HepG2 (cell line): ENCODE results near the gene CCNB1IP1. TPM values are rescaled to one million over a fixed set of nuclear protein-coding genes. Genes with fewer than 3 reads are reported as not detected.

ENCODE experiments used
- ATAC-seq: fragments of 200-7000 bp; cut with Tn5 transposase; 3 replicates; pipeline ENCODE4 v1.9.1; 2020; ENCODE audit warnings: mild to moderate bottlenecking, moderate library complexity
- BruUV-seq: library from RNA; stranded (reverse); fragments of 400-500 nt; replicated peaks from 2 replicates; lab custom pipeline; 2021; lab: Mats Ljungman, UMichigan
- CTCF ChIA-PET: fragments of 300-600 bp; formaldehyde crosslinking; extraction: SDS; loops from one replicate; lab custom pipeline; 2021; ENCODE audit warnings: low total read pairs, inconsistent platforms, low intra/inter-chr PET ratio; lab: Yijun Ruan, JAX
- POLR2A ChIA-PET: fragments of 350-600 bp; sonication (Branson Sonifier 250); formaldehyde crosslinking; loops from one replicate; lab custom pipeline; 2020; ENCODE audit warnings: antibody characterized with exemption, inconsistent platforms; lab: Yijun Ruan, JAX
- DNase-seq: peaks from one replicate; pipeline ENCODE4 v3.0.0-alpha.2; 2015; ENCODE audit warnings: low spot score
- FAIRE-seq: peaks from 3 replicates; lab custom pipeline; 2011; peaks lifted over from hg19 to GRCh38; lab: Jason Lieb, UNC
- H2AFZ ChIP-seq: one replicate; pipeline ENCODE4 v1.6.1; 2011; ENCODE audit warnings: low read length, inconsistent platforms
- H3K27ac ChIP-seq: fragments of 300-600 bp; 3 replicates; pipeline ENCODE4 v1.8.0; 2011; ENCODE audit warnings: mixed run types, mild to moderate bottlenecking, mixed read lengths, low read length, inconsistent platforms; ENCODE audit not compliant: insufficient read depth; ENCODE audit errors: extremely low read length
- H3K27me3 ChIP-seq, 2 experiments: fragments of 200-600 bp in 1 of 2; 2 replicates in 1 of 2; 3 replicates in 1 of 2; pipeline versions ENCODE4 v1.6.0 to v1.8.0; 2011; ENCODE audit warnings: low read length in 2 of 2, mild to moderate bottlenecking in 2 of 2, moderate library complexity in 2 of 2, inconsistent platforms in 1 of 2; ENCODE audit not compliant: insufficient read depth in 2 of 2, control insufficient read depth in 1 of 2
- H3K36me3 ChIP-seq, 2 experiments: fragments of 200-600 bp in 1 of 2; replicated peaks in 1 of 2; 2 replicates in 1 of 2; 3 replicates in 1 of 2; pipeline versions ENCODE4 v1.5.1 to v1.8.0; 2011; ENCODE audit warnings: low read length in 2 of 2, inconsistent platforms in 1 of 2; ENCODE audit not compliant: insufficient read depth in 2 of 2, control insufficient read depth in 1 of 2
- H3K4me1 ChIP-seq: 2 replicates; pipeline ENCODE4 v1.5.1; 2012; ENCODE audit warnings: low read length, inconsistent platforms; ENCODE audit not compliant: insufficient read depth
- H3K4me2 ChIP-seq: 2 replicates; pipeline ENCODE4 v1.6.0; 2011; ENCODE audit warnings: low read depth, low read length, inconsistent platforms
- H3K4me3 ChIP-seq, 3 experiments: fragments of 200-600 bp in 1 of 3; sonication (generic), shearing (Covaris generic) in 1 of 3; replicated peaks in 1 of 3; 2 replicates each; pipeline ENCODE4 v1.5.1; 2011 to 2016; ENCODE audit warnings: low read length in 3 of 3, inconsistent platforms in 2 of 3, low read depth in 2 of 3, mild to moderate bottlenecking in 2 of 3, control low read depth in 1 of 3, mixed read lengths in 1 of 3; ENCODE audit not compliant: insufficient read depth in 1 of 3
- H3K79me2 ChIP-seq: one replicate; pipeline ENCODE4 v1.6.1; 2011; ENCODE audit warnings: low read length, inconsistent platforms; ENCODE audit not compliant: insufficient read depth
- H3K9ac ChIP-seq: 2 replicates; pipeline ENCODE4 v1.6.0; 2011; ENCODE audit warnings: mild to moderate bottlenecking, low read depth, low read length, inconsistent platforms; ENCODE audit not compliant: insufficient read depth
- H3K9me3 ChIP-seq: 2 replicates; pipeline ENCODE4 v1.5.1; 2012; ENCODE audit warnings: mild to moderate bottlenecking, low read length
- H4K20me1 ChIP-seq: 2 replicates; pipeline ENCODE4 v1.6.0; 2011; ENCODE audit warnings: inconsistent platforms, mild to moderate bottlenecking, low read length, moderate library complexity; ENCODE audit not compliant: insufficient read depth
- KLF16 ChIP-seq, 2 experiments: sonication (generic) in 1 of 2; formaldehyde crosslinking in 1 of 2; IDR thresholded peaks; 2 replicates each; pipeline versions ENCODE4 v1.6.1 to v1.8.0; 2016 to 2023; ENCODE audit warnings: missing genetic modification reagents in 2 of 2, missing compliant biosample characterization in 1 of 2
- NCOA2 ChIP-seq: sonication (generic); formaldehyde crosslinking; IDR thresholded peaks from 2 replicates; pipeline ENCODE4 v1.8.0; 2022; ENCODE audit warnings: inconsistent platforms
- PCBP2 ChIP-seq: fragments of 200-400 bp; formaldehyde crosslinking; optimal IDR thresholded peaks from 2 replicates; pipeline ENCODE3; 2018; ENCODE audit warnings: low read length, low read depth; ENCODE audit not compliant: poor library complexity, severe bottlenecking
- REXO4 ChIP-seq: sonication (generic); formaldehyde crosslinking; IDR thresholded peaks from 2 replicates; pipeline ENCODE4 v1.8.0; 2022; ENCODE audit warnings: missing genetic modification reagents, mild to moderate bottlenecking, borderline replicate concordance
- SAFB2 ChIP-seq: sonication (generic); formaldehyde crosslinking; IDR thresholded peaks from 2 replicates; pipeline ENCODE4 v1.5.1; 2020; ENCODE audit warnings: missing genetic modification reagents, low read depth, mild to moderate bottlenecking, borderline replicate concordance
- SYNCRIP ChIP-seq: fragments of 200-400 bp; formaldehyde crosslinking; IDR thresholded peaks from 2 replicates; pipeline ENCODE4 v1.6.1; 2018; ENCODE audit warnings: mild to moderate bottlenecking, low read depth, low read length; ENCODE audit not compliant: insufficient read depth
- TCF7L2 ChIP-seq: IDR thresholded peaks from 2 replicates; pipeline ENCODE4 v1.6.1; 2011; ENCODE audit warnings: mild to moderate bottlenecking, low read depth, low read length, moderate library complexity
- XBP1 ChIP-seq: sonication (generic); formaldehyde crosslinking; IDR thresholded peaks from 2 replicates; pipeline ENCODE4 v1.5.0; 2020; ENCODE audit warnings: missing genetic modification reagents
- ZBTB39 ChIP-seq: sonication (generic); formaldehyde crosslinking; IDR thresholded peaks from 2 replicates; pipeline ENCODE4 v1.5.0; 2020; ENCODE audit warnings: missing genetic modification reagents
- ZHX1 ChIP-seq: sonication (generic); formaldehyde crosslinking; IDR thresholded peaks from 2 replicates; pipeline ENCODE4 v1.8.1; 2022; ENCODE audit warnings: low read depth, mild to moderate bottlenecking, missing genetic modification reagents
- ZNF280D ChIP-seq: sonication (generic); formaldehyde crosslinking; IDR thresholded peaks from 2 replicates; pipeline ENCODE4 v1.5.1; 2020; ENCODE audit warnings: mild to moderate bottlenecking, missing genetic modification reagents
- WGBS: methylation state at CpG from one replicate; pipeline ENCODE4 v1.1.6; 2017; ENCODE audit warnings: low lambda C conversion rate; 5-methylcytosine and 5-hydroxymethylcytosine counted together
- in situ Hi-C: cut with HindIII; loops from 2 replicates; pipeline ENCODE4 v1.10.0; 2017; ENCODE audit warnings: low pct_unique_long_range_greater_than_20kb; ENCODE audit not compliant: extremely low pct_ligation_motif_present
- intact Hi-C: fragments of 100-400 bp; cut with micrococcal nuclease; formaldehyde crosslinking; loops from one replicate; pipeline ENCODE4 v1.10.0; 2022; ENCODE audit not compliant: unreplicated experiment
- polyA plus RNA-seq, 8 experiments: library from polyadenylated mRNA; depleted of rRNA in 3 of 8; stranded (reverse) in 7 of 8; unstranded in 1 of 8; fragments of >200 nt; fragmentation: Illumina TruSeq in 4 of 8; extraction: Trizol in 4 of 8; gene quantifications; 2 replicates each; pipeline versions ENCODE4 v1.2.1 to v1.2.3, GENCODE V29; 2011 to 2016; ENCODE audit warnings: low read depth in 4 of 8, missing spikeins in 1 of 8, mixed read lengths in 1 of 8; ENCODE audit not compliant: insufficient read depth in 1 of 8
- total RNA-seq, 5 experiments: library from RNA; depleted of rRNA; stranded (reverse); fragments of >200 nt; fragmentation: Illumina TruSeq; extraction: Trizol; gene quantifications; 2 replicates each; pipeline ENCODE4 v1.2.3, GENCODE V29; 2016; ENCODE audit warnings: low read depth in 1 of 5

The CCNB1IP1 gene
- total and polyA plus RNA-seq, 2 of the 13 experiments (the other 11 are each of a cell fraction or from before 2014, with no cell fraction given), result 98.3 to 125 TPM

GRCh38 chr14:20356422-20356821 lies 23.3 kb upstream of the CCNB1IP1 start:
- ChIA-PET POLR2A (interaction anchor here (2.1 kb wide), 1 partner anchor 13 kb away, joined by 6 read pairs; the partner anchor contains the start of gene PARP2), CTCF (no interaction called here)
- Histone ChIP-seq H3K4me1 (no peaks in the 10 kb centered on the region), H3K4me2 (no peak overlapping the region), H3K79me2 (no peaks in the 10 kb centered on the region), H3K9ac (no peak overlapping the region), H3K27ac (no peak overlapping the region), H3K9me3 (no peaks in the 10 kb centered on the region), H3K36me3 (peaks cover 14 to 67% of the 10 kb centered on the region in 2 experiments), H3K4me3 (no peak overlapping the region), H4K20me1 (no peaks in the 10 kb centered on the region), H2AFZ (no peak overlapping the region), H3K27me3 (no peaks in the 10 kb centered on the region)
- no peak for TF ChIP-seq SAFB2 (CRISPR knock-in tag)
- TF ChIP-seq TCF7L2, result no peak
- TF ChIP-seq ZHX1 (CRISPR knock-in tag), result no peak
- no peak for TF ChIP-seq NCOA2 (CRISPR knock-in tag)
- no peak for TF ChIP-seq KLF16 (CRISPR knock-in tag; IDR thresholded peaks at IDR 0.05)
- no peak for TF ChIP-seq SYNCRIP
- no peak for TF ChIP-seq XBP1
- no peak for TF ChIP-seq REXO4 (CRISPR knock-in tag)
- TF ChIP-seq ZNF280D (CRISPR knock-in tag), result no peak
- no peak for TF ChIP-seq ZBTB39
- TF ChIP-seq PCBP2, result no peak
- no peak for ATAC-seq
- no peak for DNase-seq
- TSS peak; percentile 30 for BruUV-seq
- no peak for FAIRE-seq
- WGBS, result 93% methylated on average over 3 of the region's 3 CpGs
- in situ Hi-C loops, result no loop called here
- intact Hi-C loops, result no loop called here
